GM19372 (cell line): ENCODE results near the gene SHC2.
"Not testable (repeated sequence)": the region's sequence is repeated elsewhere in the genome, so short reads cannot be mapped to it uniquely, and the experiment has no call there.

ENCODE experiments used
- ATAC-seq: cut with Tn5 transposase; IDR thresholded peaks from one replicate; pipeline ENCODE4 v1.9.1; 2021; ENCODE audit warnings: mild to moderate bottlenecking, low read depth, moderate library complexity; ENCODE audit not compliant: unreplicated experiment

Gene SHC2

GRCh38 chr19:450912-451481 lies 9.8 kb downstream of the SHC2 start:
- not testable (repeated sequence) for ATAC-seq

GRCh38 chr19:449916-450315 lies 10.9 kb downstream of the SHC2 start:
- no peak for ATAC-seq

- no peak for ATAC-seq
Observed at GRCh38 chr19:447816-448560, 12.8 kb downstream of the SHC2 start.

GRCh38 chr19:447064-447426 lies 13.8 kb downstream of the SHC2 start:
- no peak for ATAC-seq

GRCh38 chr19:444677-445210 lies 16.1 kb downstream of the SHC2 start:
- no peak for ATAC-seq

GRCh38 chr19:443005-443404 lies 17.8 kb downstream of the SHC2 start:
- no peak for ATAC-seq

- no peak for ATAC-seq
Observed at GRCh38 chr19:442085-442484, 18.7 kb downstream of the SHC2 start.

- ATAC-seq = no peak
Observed at GRCh38 chr19:441213-441836, 19.5 kb downstream of the SHC2 start.

GRCh38 chr19:440391-441212 lies 20.2 kb downstream of the SHC2 start:
- ATAC-seq = no peak

GRCh38 chr19:439167-439900 lies 21.5 kb downstream of the SHC2 start:
- no peak for ATAC-seq

GRCh38 chr19:438416-438958 lies 22.3 kb downstream of the SHC2 start:
- ATAC-seq = no peak

GRCh38 chr19:437041-437440 lies 23.8 kb downstream of the SHC2 start:
- no peak for ATAC-seq

- no peak for ATAC-seq
Observed at GRCh38 chr19:436413-436950, 24.4 kb downstream of the SHC2 start.

- ATAC-seq = no peak
Observed at GRCh38 chr19:435707-436412, 25.0 kb downstream of the SHC2 start.

- ATAC-seq = no peak
Observed at GRCh38 chr19:435056-435706, 25.7 kb downstream of the SHC2 start.

GRCh38 chr19:434152-434960 lies 26.5 kb downstream of the SHC2 start:
- no peak for ATAC-seq

- no peak for ATAC-seq
Observed at GRCh38 chr19:430701-431100, 30.1 kb downstream of the SHC2 start.

- no peak for ATAC-seq
Observed at GRCh38 chr19:428149-428548, 32.7 kb downstream of the SHC2 start.
